CD14-positive monocyte (primary cell): ENCODE results near the gene PIK3R1. TPM values are rescaled to one million over a fixed set of nuclear protein-coding genes. Genes with fewer than 3 reads are reported as not detected.
"Not testable (repeated sequence)": the region's sequence is repeated elsewhere in the genome, so short reads cannot be mapped to it uniquely, and the experiment has no call there.

Experiments used
- DNase-seq, 3 donors: peaks; one replicate each; pipeline ENCODE4 v3.0.0-alpha.2; 2011 to 2022
- H2AFZ ChIP-seq: 2 replicates; pipeline ENCODE4 v1.6.0; 2012; ENCODE audit warnings: mild to moderate bottlenecking, low read depth, low read length, inconsistent platforms; ENCODE audit not compliant: insufficient read depth, poor library complexity, severe bottlenecking
- H3K27ac ChIP-seq, 2 donors: 1 replicate in 1 of 2; 2 replicates in 1 of 2; pipeline ENCODE4 v1.5.1; 2012 to 2013; ENCODE audit warnings: low read length in 2 of 2, control low read depth in 1 of 2, inconsistent platforms in 1 of 2, low read depth in 1 of 2, mild to moderate bottlenecking in 1 of 2
- H3K27me3 ChIP-seq, 2 donors: one replicate each; pipeline versions ENCODE4 v1.6.0 to v1.6.1; 2011 to 2013; ENCODE audit warnings: low read length in 2 of 2; ENCODE audit not compliant: control insufficient read depth in 2 of 2, insufficient read depth in 2 of 2
- H3K36me3 ChIP-seq, 2 donors: replicated peaks in 1 of 2; 1 replicate in 1 of 2; 2 replicates in 1 of 2; pipeline versions ENCODE4 v1.5.1 to v1.6.1; 2012 to 2013; ENCODE audit warnings: low read length in 2 of 2, control low read depth in 1 of 2, inconsistent platforms in 1 of 2, mild to moderate bottlenecking in 1 of 2; ENCODE audit not compliant: insufficient read depth in 2 of 2, control insufficient read depth in 1 of 2
- H3K4me1 ChIP-seq, 2 donors: 1 replicate in 1 of 2; 2 replicates in 1 of 2; pipeline versions ENCODE4 v1.5.1 to v1.6.1; 2012 to 2013; ENCODE audit warnings: low read length in 2 of 2, control low read depth in 1 of 2, inconsistent platforms in 1 of 2, mild to moderate bottlenecking in 1 of 2, moderate library complexity in 1 of 2; ENCODE audit not compliant: insufficient read depth in 2 of 2, control insufficient read depth in 1 of 2
- H3K4me2 ChIP-seq: replicated peaks from 2 replicates; pipeline ENCODE3; 2012; ENCODE audit warnings: low read length, moderate library complexity, mild to moderate bottlenecking; ENCODE audit not compliant: poor library complexity, severe bottlenecking; ENCODE audit errors: extremely low read depth
- H3K4me3 ChIP-seq, 3 experiments: fragments of 200-600 bp in 1 of 3; sonication (generic) in 1 of 3; replicated peaks in 1 of 3; 1 replicate in 2 of 3; 2 replicates in 1 of 3; pipeline ENCODE4 v1.5.1; 2011 to 2013; ENCODE audit warnings: low read length in 3 of 3, mild to moderate bottlenecking in 3 of 3, control low read depth in 2 of 3, low read depth in 2 of 3, inconsistent platforms in 1 of 3, moderate library complexity in 1 of 3
- H3K79me2 ChIP-seq: 2 replicates; pipeline ENCODE4 v1.6.0; 2012; ENCODE audit warnings: mild to moderate bottlenecking, control low read depth, inconsistent platforms, low read length, moderate library complexity; ENCODE audit not compliant: insufficient read depth
- H3K9ac ChIP-seq: 2 replicates; pipeline ENCODE4 v1.6.0; 2017; ENCODE audit warnings: low read length, mild to moderate bottlenecking; ENCODE audit not compliant: insufficient read depth, poor library complexity, severe bottlenecking
- H3K9me3 ChIP-seq, 2 donors: replicated peaks in 1 of 2; 1 replicate in 1 of 2; 2 replicates in 1 of 2; pipeline versions ENCODE4 v1.5.1 to v1.6.1; 2012 to 2013; ENCODE audit warnings: low read length in 2 of 2, control low read depth in 1 of 2; ENCODE audit not compliant: control insufficient read depth in 1 of 2, insufficient read depth in 1 of 2
- H4K20me1 ChIP-seq: 2 replicates; pipeline ENCODE4 v1.6.0; 2012; ENCODE audit warnings: mild to moderate bottlenecking, low read length, control low read depth, moderate library complexity; ENCODE audit not compliant: insufficient read depth
- H3K27ac Mint-ChIP-seq, 7 donors: one replicate each; pipeline ENCODE4 v1.8.0; 2020; ENCODE audit warnings: mild to moderate bottlenecking in 7 of 7, mixed read lengths in 7 of 7, moderate library complexity in 6 of 7, inconsistent platforms in 2 of 7
- H3K27me3 Mint-ChIP-seq, 3 donors: one replicate each; pipeline ENCODE4 v1.8.0; 2021 to 2022; ENCODE audit warnings: low read depth in 3 of 3, mild to moderate bottlenecking in 3 of 3, mixed read lengths in 3 of 3, moderate library complexity in 3 of 3, inconsistent platforms in 1 of 3
- H3K36me3 Mint-ChIP-seq, 2 donors: one replicate each; pipeline ENCODE4 v1.8.0; 2020; ENCODE audit warnings: mixed read lengths in 2 of 2, inconsistent platforms in 1 of 2, mild to moderate bottlenecking in 1 of 2
- H3K4me1 Mint-ChIP-seq: one replicate; pipeline ENCODE4 v1.8.0; 2020; ENCODE audit warnings: mild to moderate bottlenecking, mixed read lengths
- H3K4me3 Mint-ChIP-seq, 2 donors: one replicate each; pipeline ENCODE4 v1.8.0; 2020; ENCODE audit warnings: mild to moderate bottlenecking in 2 of 2, mixed read lengths in 2 of 2, moderate library complexity in 1 of 2
- H3K9me3 Mint-ChIP-seq, 7 donors: one replicate each; pipeline ENCODE4 v1.8.0; 2020 to 2022; ENCODE audit warnings: mixed read lengths in 7 of 7, mild to moderate bottlenecking in 6 of 7, moderate library complexity in 6 of 7, inconsistent platforms in 2 of 7
- WGBS: methylation state at CpG from one replicate; pipeline ENCODE4 v1.1.5; 2013; ENCODE audit warnings: missing lambda C conversion rate; ENCODE audit not compliant: insufficient coverage; 5-methylcytosine and 5-hydroxymethylcytosine counted together
- intact Hi-C, 2 donors: fragments of 100-400 bp; cut with micrococcal nuclease; formaldehyde crosslinking; loops; one replicate each; pipeline versions ENCODE4 v1.15.0 to v1.15.1; 2023
- polyA plus RNA-seq, 3 donors: library from polyadenylated mRNA; depleted of rRNA in 1 of 3; unstranded in 2 of 3; stranded (reverse) in 1 of 3; fragments of 300-500 nt in 2 of 3; fragments of >200 nt in 1 of 3; fragmentation: Illumina TruSeq in 2 of 3; gene quantifications; 1 replicate in 2 of 3; 2 replicates in 1 of 3; pipeline ENCODE4 v1.2.3, GENCODE V29; 2012 to 2021
- TF ChIP-seq, protein P1 (sequence below): fragments of 200-600 bp; IDR thresholded peaks from one replicate; pipeline ENCODE4 v1.8.0; 2022; ENCODE audit warnings: antibody characterized with exemption, mild to moderate bottlenecking

The PIK3R1 gene
- polyA plus RNA-seq, 3 donors = 9.5 to 25.5 (median 10.5) TPM

- no peak for DNase-seq
- H3K4me2 ChIP-seq = no peak overlapping the region
- TF ChIP-seq, protein P1, sequence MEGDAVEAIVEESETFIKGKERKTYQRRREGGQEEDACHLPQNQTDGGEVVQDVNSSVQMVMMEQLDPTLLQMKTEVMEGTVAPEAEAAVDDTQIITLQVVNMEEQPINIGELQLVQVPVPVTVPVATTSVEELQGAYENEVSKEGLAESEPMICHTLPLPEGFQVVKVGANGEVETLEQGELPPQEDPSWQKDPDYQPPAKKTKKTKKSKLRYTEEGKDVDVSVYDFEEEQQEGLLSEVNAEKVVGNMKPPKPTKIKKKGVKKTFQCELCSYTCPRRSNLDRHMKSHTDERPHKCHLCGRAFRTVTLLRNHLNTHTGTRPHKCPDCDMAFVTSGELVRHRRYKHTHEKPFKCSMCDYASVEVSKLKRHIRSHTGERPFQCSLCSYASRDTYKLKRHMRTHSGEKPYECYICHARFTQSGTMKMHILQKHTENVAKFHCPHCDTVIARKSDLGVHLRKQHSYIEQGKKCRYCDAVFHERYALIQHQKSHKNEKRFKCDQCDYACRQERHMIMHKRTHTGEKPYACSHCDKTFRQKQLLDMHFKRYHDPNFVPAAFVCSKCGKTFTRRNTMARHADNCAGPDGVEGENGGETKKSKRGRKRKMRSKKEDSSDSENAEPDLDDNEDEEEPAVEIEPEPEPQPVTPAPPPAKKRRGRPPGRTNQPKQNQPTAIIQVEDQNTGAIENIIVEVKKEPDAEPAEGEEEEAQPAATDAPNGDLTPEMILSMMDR = no peak
- Mint-ChIP-seq H3K9me3 (no peaks in the 10 kb centered on the region), H3K36me3 (no peaks in the 10 kb centered on the region), H3K4me1 (peaks cover 21% of the 10 kb centered on the region), H3K27ac (no peak overlapping the region), H3K27me3 (peaks cover 0 to 1% (median 0%) of the 10 kb centered on the region in 3 donors), H3K4me3 (no peak overlapping the region)
- no peak overlapping the region for H3K27ac ChIP-seq
- no peak overlapping the region for H3K4me3 ChIP-seq
- H4K20me1 ChIP-seq = no peaks in the 10 kb centered on the region
- no peaks in the 10 kb centered on the region for H3K27me3 ChIP-seq
- no peak overlapping the region for H3K9ac ChIP-seq
- H3K4me1 ChIP-seq = peaks cover 17 to 18% of the 10 kb centered on the region in 2 donors
- H3K9me3 ChIP-seq = no peaks in the 10 kb centered on the region
- H3K79me2 ChIP-seq = no peaks in the 10 kb centered on the region
- H2AFZ ChIP-seq = no peak overlapping the region
- H3K36me3 ChIP-seq = no peaks in the 10 kb centered on the region
- intact Hi-C loops = no loop called here
- WGBS = 100% methylated on average over 1 of the region's 4 CpGs
Observed at GRCh38 chr5:68200288-68200687, 15.3 kb upstream of the PIK3R1 start.

DNA sequence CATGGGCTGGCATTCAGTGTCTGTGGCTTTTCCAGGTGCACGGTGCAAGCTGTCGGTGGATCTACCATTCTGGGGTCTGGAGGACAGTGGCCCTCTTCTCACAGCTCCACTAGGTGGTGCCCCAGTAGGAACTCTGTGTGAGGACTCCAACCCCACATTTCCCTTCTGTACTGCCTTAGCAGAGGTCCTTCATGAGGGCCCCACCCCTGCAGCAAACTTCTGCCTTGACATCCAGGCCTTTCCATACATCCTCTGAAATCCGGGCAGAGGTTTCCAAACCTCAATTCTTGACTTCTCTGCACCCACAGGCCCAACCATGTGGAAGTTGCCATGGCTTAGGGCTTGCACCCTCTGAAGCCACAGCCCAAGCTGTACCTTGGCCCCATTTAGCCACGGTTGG is 4.9 kb upstream of the PIK3R1 start:
- H3K27ac Mint-ChIP-seq, H3K36me3 Mint-ChIP-seq, H3K4me1 ChIP-seq, H4K20me1 ChIP-seq, H3K9ac ChIP-seq, H3K27me3 Mint-ChIP-seq, H3K4me2 ChIP-seq, H3K79me2 ChIP-seq, H3K36me3 ChIP-seq, DNase-seq, H3K4me1 Mint-ChIP-seq, H3K4me3 ChIP-seq, H2AFZ ChIP-seq, H3K27ac ChIP-seq, H3K4me3 Mint-ChIP-seq, H3K27me3 ChIP-seq: not testable (repeated sequence)
- intact Hi-C loops = loop anchor here in 1 of 2 donors (10.0 kb wide), 1 partner anchor 216 kb away; no protein-coding TSS in a partner anchor
- peaks cover 13 to 17% of the 10 kb centered on the region in 2 donors for H3K9me3 ChIP-seq
- H3K9me3 Mint-ChIP-seq = peaks cover 17 to 29% (median 23%) of the 10 kb centered on the region in 7 donors
- WGBS = 100% methylated on average over 1 of the region's 4 CpGs
